Neural progenitor cell (in vitro differentiated cells): ENCODE measurements around the gene COL17A1.

Experiments
- EZH2 ChIP-seq: fragments of 200-600 bp; sonication (generic); IDR thresholded peaks from 2 replicates; pipeline ENCODE4 v1.6.1; 2017; ENCODE audit warnings: antibody characterized with exemption, mild to moderate bottlenecking, moderate library complexity
- TF ChIP-seq, protein P1 (sequence below): fragments of 200-600 bp; sonication (generic); IDR thresholded peaks from 2 replicates; pipeline ENCODE4 v1.5.1; 2017; ENCODE audit warnings: antibody characterized with exemption, mild to moderate bottlenecking

DNA sequence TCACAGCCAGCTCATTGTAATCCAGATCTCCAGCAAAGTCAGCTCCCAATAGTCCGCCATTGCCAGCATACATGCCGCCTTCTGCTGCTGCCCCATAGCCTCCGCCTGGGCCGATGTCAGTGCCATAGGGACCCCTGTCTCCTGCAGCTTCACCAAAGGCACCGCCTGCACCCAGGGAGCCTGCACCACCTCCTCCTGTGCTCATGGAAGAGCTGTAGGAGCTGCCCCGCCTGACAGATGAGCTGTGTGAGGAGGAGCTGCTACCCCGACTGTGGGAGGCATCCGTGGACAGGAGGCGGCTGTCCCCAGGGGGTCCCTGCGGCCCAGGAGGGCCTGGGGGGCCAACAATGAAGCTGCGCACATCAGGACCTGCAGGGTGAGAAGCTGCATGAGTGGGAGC lies 51.7 kb downstream of the COL17A1 start:
- TF ChIP-seq, protein P1, sequence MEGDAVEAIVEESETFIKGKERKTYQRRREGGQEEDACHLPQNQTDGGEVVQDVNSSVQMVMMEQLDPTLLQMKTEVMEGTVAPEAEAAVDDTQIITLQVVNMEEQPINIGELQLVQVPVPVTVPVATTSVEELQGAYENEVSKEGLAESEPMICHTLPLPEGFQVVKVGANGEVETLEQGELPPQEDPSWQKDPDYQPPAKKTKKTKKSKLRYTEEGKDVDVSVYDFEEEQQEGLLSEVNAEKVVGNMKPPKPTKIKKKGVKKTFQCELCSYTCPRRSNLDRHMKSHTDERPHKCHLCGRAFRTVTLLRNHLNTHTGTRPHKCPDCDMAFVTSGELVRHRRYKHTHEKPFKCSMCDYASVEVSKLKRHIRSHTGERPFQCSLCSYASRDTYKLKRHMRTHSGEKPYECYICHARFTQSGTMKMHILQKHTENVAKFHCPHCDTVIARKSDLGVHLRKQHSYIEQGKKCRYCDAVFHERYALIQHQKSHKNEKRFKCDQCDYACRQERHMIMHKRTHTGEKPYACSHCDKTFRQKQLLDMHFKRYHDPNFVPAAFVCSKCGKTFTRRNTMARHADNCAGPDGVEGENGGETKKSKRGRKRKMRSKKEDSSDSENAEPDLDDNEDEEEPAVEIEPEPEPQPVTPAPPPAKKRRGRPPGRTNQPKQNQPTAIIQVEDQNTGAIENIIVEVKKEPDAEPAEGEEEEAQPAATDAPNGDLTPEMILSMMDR = no peak
- TF ChIP-seq EZH2 = no peak
